GM18907 (cell line): Measurements from ENCODE around the gene MTUS2.

Experiments
- ATAC-seq: cut with Tn5 transposase; IDR thresholded peaks from one replicate; pipeline ENCODE4 v1.9.1; 2021; ENCODE audit warnings: mild to moderate bottlenecking, moderate library complexity; ENCODE audit not compliant: unreplicated experiment

The MTUS2 gene

GRCh38 chr13:29473166-29473565 is 653.0 kb downstream of the MTUS2 start:
- ATAC-seq: no peak

DNA sequence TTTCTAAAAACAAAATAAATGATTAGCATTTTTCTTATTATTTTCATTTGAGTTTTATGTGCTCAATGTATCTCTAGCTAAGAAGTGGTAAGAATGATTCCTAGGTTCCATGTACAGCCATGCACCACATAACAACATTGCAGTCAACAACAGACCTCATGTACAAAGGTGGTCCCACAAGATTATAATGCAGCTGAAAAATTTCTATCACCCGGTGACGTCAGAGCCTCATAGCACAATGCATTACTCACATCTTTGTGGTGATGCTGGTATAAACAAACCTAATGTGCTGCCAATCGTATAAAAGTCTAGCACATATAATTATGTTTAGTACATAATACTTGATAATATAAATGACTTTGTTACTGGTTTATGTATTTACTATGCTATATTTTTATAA is 654.9 kb downstream of the MTUS2 start:
- ATAC-seq: no peak

DNA sequence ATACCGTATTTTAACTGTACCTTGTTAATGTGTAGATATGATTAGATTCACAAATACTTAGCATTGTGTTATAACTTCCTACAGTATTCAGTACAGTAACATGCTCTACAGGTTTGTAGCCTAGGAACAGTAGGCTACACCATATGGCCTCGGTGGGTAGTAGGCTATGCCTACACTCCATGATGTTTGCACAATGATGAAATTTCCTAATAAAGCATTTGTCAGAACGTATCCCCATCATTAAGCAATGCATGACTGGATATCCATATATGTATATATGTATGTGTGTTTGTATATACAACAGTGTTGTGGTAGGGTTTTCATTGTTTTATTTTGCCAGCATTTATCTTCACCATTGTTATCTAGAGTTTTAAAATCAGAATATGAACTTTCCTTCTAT is 655.9 kb downstream of the MTUS2 start:
- no peak for ATAC-seq

GRCh38 chr13:29479716-29480492 is 659.8 kb downstream of the MTUS2 start:
- ATAC-seq: no peak

DNA sequence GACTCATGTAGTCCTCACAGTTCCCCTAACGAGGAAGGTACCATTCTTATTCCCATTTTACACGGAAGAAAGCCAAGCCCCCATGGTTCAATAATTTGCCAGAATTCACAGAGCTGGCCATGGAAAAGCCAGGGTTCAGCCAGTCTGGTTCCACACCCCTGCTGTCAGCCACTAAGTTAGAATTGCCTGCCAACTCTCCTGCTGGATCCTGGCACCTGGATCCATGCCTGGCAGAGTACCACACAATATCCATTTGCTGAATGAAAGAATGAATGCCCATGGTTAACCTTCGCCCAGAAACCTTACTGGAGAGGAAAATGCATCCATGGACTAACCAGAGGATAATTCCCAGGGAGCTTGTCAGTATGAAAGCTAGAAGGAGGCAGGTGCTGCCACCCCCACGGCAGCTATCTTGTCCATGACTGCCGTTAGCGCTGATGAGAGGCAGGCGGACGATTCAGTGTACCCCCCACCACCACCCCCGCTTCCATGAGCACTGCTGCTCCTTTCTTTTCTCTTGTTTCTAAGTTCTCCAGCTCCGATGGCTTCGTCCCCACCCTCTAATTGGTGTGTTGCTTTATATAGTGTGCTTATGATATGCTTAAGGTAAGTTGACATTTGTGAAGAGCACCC is 660.9 kb downstream of the MTUS2 start:
- ATAC-seq: no peak

GRCh38 chr13:29481603-29482002 is 661.5 kb downstream of the MTUS2 start:
- ATAC-seq: no peak

GRCh38 chr13:29482504-29482903 is 662.4 kb downstream of the MTUS2 start:
- no peak for ATAC-seq

DNA sequence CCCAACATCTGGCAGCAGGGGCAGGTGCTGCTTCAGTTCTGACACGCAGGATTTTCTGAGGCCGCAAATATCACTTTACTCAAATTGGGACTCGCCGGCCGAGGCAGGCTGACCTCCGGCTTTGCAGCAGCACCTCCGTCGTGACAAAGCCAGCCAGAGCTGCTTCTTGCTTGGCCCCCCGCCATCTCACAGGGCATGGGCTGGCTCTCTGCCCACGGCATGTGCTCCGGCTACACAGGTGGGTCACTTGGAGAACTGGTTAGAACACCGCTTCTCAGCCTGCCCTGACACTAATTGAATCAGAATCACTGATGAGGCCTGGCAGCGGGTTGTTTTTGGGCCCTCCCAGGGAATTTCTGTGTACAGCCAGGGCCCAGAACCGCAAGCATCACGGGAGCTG is 663.1 kb downstream of the MTUS2 start:
- no peak for ATAC-seq

- no peak for ATAC-seq
Measured at GRCh38 chr13:29483623-29484022, 663.5 kb downstream of the MTUS2 start.

GRCh38 chr13:29484236-29484635 is 664.1 kb downstream of the MTUS2 start:
- ATAC-seq: no peak

- ATAC-seq: no peak
Measured at GRCh38 chr13:29484796-29485195, 664.7 kb downstream of the MTUS2 start.

DNA sequence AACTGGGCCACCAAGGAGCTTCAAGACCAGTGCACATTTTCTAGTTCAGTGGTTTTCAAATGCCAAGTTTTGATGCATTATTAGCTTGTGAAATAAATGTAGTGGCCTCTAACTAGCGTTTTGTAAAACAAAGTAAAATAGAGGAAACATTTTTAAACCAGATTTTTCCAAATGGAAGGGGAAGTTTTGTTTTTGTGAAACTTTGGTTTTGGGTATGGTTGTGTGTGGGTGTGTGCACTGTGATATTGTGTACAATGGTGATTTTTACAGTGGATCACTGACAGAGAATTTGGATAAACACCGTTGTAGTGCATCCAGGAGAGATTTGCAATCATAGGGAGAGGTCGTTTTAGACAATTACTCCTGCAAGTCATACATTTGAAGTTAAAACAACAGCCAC is 666.4 kb downstream of the MTUS2 start:
- no peak for ATAC-seq

GRCh38 chr13:29487466-29488454 is 667.6 kb downstream of the MTUS2 start:
- ATAC-seq: no peak

- no peak for ATAC-seq
Measured at GRCh38 chr13:29489650-29490560, 669.8 kb downstream of the MTUS2 start.

DNA sequence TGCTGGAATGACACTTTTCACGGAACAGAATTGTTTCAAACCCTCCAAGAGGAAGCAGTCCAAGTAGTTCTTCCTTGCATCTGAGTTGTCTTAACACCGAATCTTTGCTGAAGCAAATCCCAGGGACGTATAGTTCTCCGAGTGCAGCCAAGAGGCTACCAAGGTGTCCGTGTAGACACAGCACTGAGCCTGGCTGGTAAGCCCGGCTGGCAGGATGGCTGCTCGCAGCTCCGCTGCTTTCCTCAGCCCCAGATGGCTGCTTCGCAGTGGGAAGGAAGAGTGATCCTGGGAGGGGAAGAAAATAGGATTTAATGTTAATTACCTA is 670.4 kb downstream of the MTUS2 start:
- no peak for ATAC-seq

DNA sequence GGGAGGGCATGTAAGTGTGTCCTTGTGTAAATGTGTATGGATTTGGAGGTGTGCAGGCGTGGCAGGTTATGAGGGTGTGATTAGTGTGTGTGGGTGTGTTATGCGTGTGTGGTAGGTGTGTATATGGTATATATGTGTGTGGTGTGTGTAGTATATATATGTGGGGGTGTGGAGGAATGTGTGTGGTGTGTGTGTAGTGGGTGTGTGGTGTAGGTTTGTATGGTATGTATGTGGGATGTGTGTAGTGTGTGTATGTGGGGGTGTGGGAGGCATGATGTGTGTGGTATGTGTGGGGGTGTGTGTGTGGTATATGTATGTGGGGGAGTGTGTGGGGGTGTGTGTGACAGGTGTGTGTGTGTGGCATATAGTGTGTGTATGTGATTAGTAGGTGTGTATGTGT is 671.1 kb downstream of the MTUS2 start:
- no peak for ATAC-seq

DNA sequence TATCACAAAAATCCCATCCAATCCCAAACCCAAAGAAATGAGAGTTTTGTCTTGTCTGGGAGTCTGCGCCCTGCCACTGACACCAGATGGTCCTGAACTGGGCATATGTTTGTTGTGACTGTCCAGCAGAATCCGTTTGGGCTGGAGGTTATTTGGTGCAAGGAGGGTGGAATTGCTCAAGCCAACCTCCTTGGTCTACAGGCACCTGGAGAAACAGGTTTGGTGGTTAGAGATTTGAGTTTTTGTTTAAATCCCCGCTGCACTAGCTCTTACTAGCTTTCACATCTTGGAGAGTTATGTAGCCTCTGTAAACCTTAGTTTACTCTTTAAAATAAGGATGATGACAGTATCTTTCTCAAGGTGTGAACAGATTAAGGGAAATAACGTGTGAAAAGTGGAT is 673.7 kb downstream of the MTUS2 start:
- no peak for ATAC-seq

DNA sequence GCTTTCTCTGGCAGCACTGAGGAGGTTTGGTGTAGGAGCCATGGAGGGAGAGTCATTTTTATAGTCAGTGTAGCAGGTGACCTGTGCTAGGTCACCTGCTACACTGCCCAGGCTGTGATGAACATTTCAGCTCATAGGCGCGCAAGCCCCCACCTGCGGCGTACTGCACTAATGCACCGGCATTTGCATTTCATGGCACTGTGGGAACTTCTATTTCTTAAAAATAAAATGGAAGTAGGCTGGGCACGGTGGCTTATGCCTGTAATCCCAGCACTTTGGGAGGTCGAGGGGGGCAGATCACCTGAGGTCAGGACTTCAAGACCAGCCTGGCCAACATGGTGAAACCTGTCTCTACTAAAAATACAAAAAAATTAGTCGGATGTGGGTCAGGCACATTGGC is 674.4 kb downstream of the MTUS2 start:
- ATAC-seq: no peak

GRCh38 chr13:29496241-29496712 is 676.1 kb downstream of the MTUS2 start:
- peak; percentile 69 for ATAC-seq

- no peak for ATAC-seq
Measured at GRCh38 chr13:29497137-29497654, 677.1 kb downstream of the MTUS2 start.
